ENCODE results near the gene VMAC. TPM values are rescaled to one million over a fixed set of nuclear protein-coding genes. Genes with fewer than 3 reads are reported as not detected.

The VMAC gene
- total RNA-seq, 2 experiments from 2014 or later, result 11.8 TPM

- Mint-ChIP-seq H3K27ac (no peak overlapping the region), H3K4me1 (no peaks in the 10 kb centered on the region), H3K9me3 (no peaks in the 10 kb centered on the region), H3K4me3 (no peak overlapping the region), H3K27me3 (no peaks in the 10 kb centered on the region), H3K36me3 (ENCODE audit: low read depth) (peaks cover 12% of the 10 kb centered on the region)
- CTCF ChIA-PET, result no interaction called here
- POLR2A ChIA-PET, result no interaction called here
- DNase-seq, result no peak
Observed at GRCh38 chr19:5916181-5916708, 11.6 kb downstream of the VMAC start.

- H3K9me3 Mint-ChIP-seq, result no peaks in the 10 kb centered on the region
- H3K4me3 Mint-ChIP-seq, result no peak overlapping the region
- CTCF ChIA-PET, result no interaction called here
- DNase-seq, result no peak
- no peaks in the 10 kb centered on the region for H3K4me1 Mint-ChIP-seq
- POLR2A ChIA-PET, result no interaction called here
- H3K27me3 Mint-ChIP-seq, result no peaks in the 10 kb centered on the region
- no peak overlapping the region for H3K27ac Mint-ChIP-seq
- peaks cover 16% of the 10 kb centered on the region for H3K36me3 Mint-ChIP-seq (ENCODE audit: low read depth)
Observed at GRCh38 chr19:5917431-5918107, 12.9 kb downstream of the VMAC start.

GRCh38 chr19:5918463-5919079 lies 13.9 kb downstream of the VMAC start:
- no peak overlapping the region for H3K4me3 Mint-ChIP-seq
- H3K4me1 Mint-ChIP-seq, result no peaks in the 10 kb centered on the region
- no peak for DNase-seq
- H3K36me3 Mint-ChIP-seq (ENCODE audit: low read depth), result peaks cover 21% of the 10 kb centered on the region
- no peaks in the 10 kb centered on the region for H3K27me3 Mint-ChIP-seq
- CTCF ChIA-PET, result no interaction called here
- POLR2A ChIA-PET, result no interaction called here
- no peaks in the 10 kb centered on the region for H3K9me3 Mint-ChIP-seq
- no peak overlapping the region for H3K27ac Mint-ChIP-seq

GRCh38 chr19:5921516-5922160 lies 17.0 kb downstream of the VMAC start:
- ChIA-PET CTCF (no interaction called here), POLR2A (no interaction called here)
- no peaks in the 10 kb centered on the region for H3K4me1 Mint-ChIP-seq
- no peaks in the 10 kb centered on the region for H3K27me3 Mint-ChIP-seq
- peak overlapping the region; percentile 60 for H3K27ac Mint-ChIP-seq
- DNase-seq, result no peak
- no peak overlapping the region for H3K4me3 Mint-ChIP-seq
- H3K36me3 Mint-ChIP-seq (ENCODE audit: low read depth), result peaks cover 29% of the 10 kb centered on the region
- no peaks in the 10 kb centered on the region for H3K9me3 Mint-ChIP-seq

GRCh38 chr19:5922161-5922545 lies 17.5 kb downstream of the VMAC start:
- ChIA-PET CTCF (no interaction called here), POLR2A (no interaction called here)
- Mint-ChIP-seq H3K27ac (peak overlapping the region; percentile 60), H3K9me3 (no peaks in the 10 kb centered on the region), H3K4me1 (no peaks in the 10 kb centered on the region), H3K36me3 (ENCODE audit: low read depth) (peaks cover 29% of the 10 kb centered on the region), H3K4me3 (no peak overlapping the region), H3K27me3 (no peaks in the 10 kb centered on the region)
- no peak for DNase-seq

- Mint-ChIP-seq H3K4me3 (no peak overlapping the region), H3K9me3 (no peaks in the 10 kb centered on the region), H3K27ac (no peak overlapping the region), H3K4me1 (no peaks in the 10 kb centered on the region), H3K27me3 (no peaks in the 10 kb centered on the region), H3K36me3 (ENCODE audit: low read depth) (peaks cover 33% of the 10 kb centered on the region)
- CTCF ChIA-PET, result no interaction called here
- DNase-seq, result no peak
- POLR2A ChIA-PET, result no interaction called here
Observed at GRCh38 chr19:5923356-5923755, 18.7 kb downstream of the VMAC start.

GRCh38 chr19:5925830-5926427 lies 21.3 kb downstream of the VMAC start:
- Mint-ChIP-seq H3K36me3 (ENCODE audit: low read depth) (peaks cover 42% of the 10 kb centered on the region), H3K4me3 (no peak overlapping the region), H3K27ac (no peak overlapping the region), H3K4me1 (no peaks in the 10 kb centered on the region), H3K9me3 (no peaks in the 10 kb centered on the region), H3K27me3 (no peaks in the 10 kb centered on the region)
- CTCF ChIA-PET, result interaction anchor here (1.0 kb wide), 1 partner anchor 31 kb away, joined by 3 read pairs; no protein-coding TSS in a partner anchor
- DNase-seq, result no peak
- POLR2A ChIA-PET, result no interaction called here

GRCh38 chr19:5926641-5927440 lies 22.2 kb downstream of the VMAC start:
- Mint-ChIP-seq H3K36me3 (ENCODE audit: low read depth) (peaks cover 44% of the 10 kb centered on the region), H3K27me3 (no peaks in the 10 kb centered on the region), H3K9me3 (no peaks in the 10 kb centered on the region), H3K4me3 (no peak overlapping the region), H3K27ac (no peak overlapping the region), H3K4me1 (no peaks in the 10 kb centered on the region)
- no peak for DNase-seq
- POLR2A ChIA-PET, result no interaction called here
- CTCF ChIA-PET, result no interaction called here

- H3K27ac Mint-ChIP-seq, result no peak overlapping the region
- H3K36me3 Mint-ChIP-seq (ENCODE audit: low read depth), result peaks cover 44% of the 10 kb centered on the region
- no peaks in the 10 kb centered on the region for H3K27me3 Mint-ChIP-seq
- ChIA-PET POLR2A (no interaction called here), CTCF (interaction anchor here (1.4 kb wide), 1 partner anchor 23 kb away, joined by 3 read pairs; no protein-coding TSS in a partner anchor)
- no peaks in the 10 kb centered on the region for H3K4me1 Mint-ChIP-seq
- no peak for DNase-seq
- H3K4me3 Mint-ChIP-seq, result no peak overlapping the region
- no peaks in the 10 kb centered on the region for H3K9me3 Mint-ChIP-seq
Observed at GRCh38 chr19:5927441-5927821, 22.8 kb downstream of the VMAC start.

GRCh38 chr19:5929179-5929578 lies 24.5 kb downstream of the VMAC start:
- H3K27me3 Mint-ChIP-seq, result no peaks in the 10 kb centered on the region
- no peak overlapping the region for H3K27ac Mint-ChIP-seq
- H3K4me1 Mint-ChIP-seq, result no peaks in the 10 kb centered on the region
- no peak for DNase-seq
- H3K36me3 Mint-ChIP-seq (ENCODE audit: low read depth), result peaks cover 39% of the 10 kb centered on the region
- CTCF ChIA-PET, result no interaction called here
- POLR2A ChIA-PET, result no interaction called here
- no peak overlapping the region for H3K4me3 Mint-ChIP-seq
- H3K9me3 Mint-ChIP-seq, result no peaks in the 10 kb centered on the region

- Mint-ChIP-seq H3K4me3 (no peak overlapping the region), H3K27ac (no peak overlapping the region), H3K9me3 (no peaks in the 10 kb centered on the region), H3K36me3 (ENCODE audit: low read depth) (peaks cover 38% of the 10 kb centered on the region), H3K4me1 (no peaks in the 10 kb centered on the region), H3K27me3 (no peaks in the 10 kb centered on the region)
- DNase-seq, result no peak
- CTCF ChIA-PET, result no interaction called here
- POLR2A ChIA-PET, result no interaction called here
Observed at GRCh38 chr19:5929625-5930024, 25.0 kb downstream of the VMAC start.

GRCh38 chr19:5931251-5931650 lies 26.6 kb downstream of the VMAC start:
- ChIA-PET POLR2A (interaction anchor here (0.7 kb wide), 1 partner anchor 96 kb away, joined by 3 read pairs; no protein-coding TSS in a partner anchor), CTCF (no interaction called here)
- Mint-ChIP-seq H3K9me3 (no peaks in the 10 kb centered on the region), H3K27me3 (no peaks in the 10 kb centered on the region), H3K4me3 (no peak overlapping the region), H3K36me3 (ENCODE audit: low read depth) (peaks cover 37% of the 10 kb centered on the region), H3K4me1 (no peaks in the 10 kb centered on the region), H3K27ac (no peak overlapping the region)
- no peak for DNase-seq

GRCh38 chr19:5932146-5932545 lies 27.5 kb downstream of the VMAC start:
- no peaks in the 10 kb centered on the region for H3K27me3 Mint-ChIP-seq
- peaks cover 35% of the 10 kb centered on the region for H3K36me3 Mint-ChIP-seq (ENCODE audit: low read depth)
- no peak overlapping the region for H3K27ac Mint-ChIP-seq
- DNase-seq, result no peak
- H3K9me3 Mint-ChIP-seq, result no peaks in the 10 kb centered on the region
- POLR2A ChIA-PET, result no interaction called here
- H3K4me3 Mint-ChIP-seq, result no peak overlapping the region
- CTCF ChIA-PET, result no interaction called here
- no peaks in the 10 kb centered on the region for H3K4me1 Mint-ChIP-seq

All from activated CD4-positive, alpha-beta T cell treated with anti-CD3 and anti-CD28 coated beads, Interleukin-2, amount 10 ng/mL, durations not matched to agents 7 days and 5 days (primary cell).